DMS 273 (cell line): ENCODE measurements around the gene HS3ST2.
A peak's percentile ranks its signal among the peaks of the same experiment; 100 is the strongest.
"Not testable (repeated sequence)": the region's sequence is repeated elsewhere in the genome, so short reads cannot be mapped to it uniquely, and the experiment has no call there.

Source experiments
- DNase-seq: peaks from one replicate; lab custom pipeline; 2025; ENCODE audit not compliant: unreplicated experiment; lab: John Stamatoyannopoulos, UW

HS3ST2 gene

DNA sequence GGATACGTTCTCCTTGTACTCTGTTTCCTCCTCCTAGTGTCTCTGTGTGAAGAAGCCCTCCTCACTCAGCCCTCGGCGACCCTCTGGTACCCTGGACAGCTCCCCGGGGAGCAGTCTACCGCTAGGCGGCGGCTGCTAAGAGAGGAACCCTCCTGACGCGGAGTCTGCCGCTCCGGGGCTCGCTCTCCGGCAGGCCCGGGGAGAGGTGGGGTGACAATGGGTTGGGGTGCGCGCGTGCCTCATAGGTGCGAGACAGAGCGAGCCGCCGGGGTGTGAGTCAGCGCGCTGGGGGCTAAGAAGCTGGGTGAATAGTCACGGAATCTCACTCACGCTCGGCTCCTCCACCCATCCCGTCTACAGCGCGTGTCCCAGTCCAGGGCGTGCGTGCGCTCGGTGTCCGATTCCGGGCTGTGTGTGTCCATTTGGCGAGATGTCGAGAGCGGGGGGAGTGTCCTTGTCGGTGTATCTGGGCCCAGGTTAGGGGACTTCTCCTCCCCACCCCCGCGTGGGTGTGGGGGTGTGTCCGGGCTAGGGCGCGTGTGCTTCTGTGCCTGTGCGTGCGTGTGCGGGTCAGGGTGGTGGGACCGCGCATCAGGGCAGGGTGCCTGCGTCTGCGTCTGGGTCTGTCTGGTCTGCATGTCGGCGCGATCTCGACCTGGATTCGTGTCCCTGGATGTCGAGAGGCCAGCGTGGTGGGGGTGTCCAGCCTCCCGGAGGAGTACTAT lies 577 bp upstream of the HS3ST2 start:
- DNase-seq = peak; percentile 72

DNA sequence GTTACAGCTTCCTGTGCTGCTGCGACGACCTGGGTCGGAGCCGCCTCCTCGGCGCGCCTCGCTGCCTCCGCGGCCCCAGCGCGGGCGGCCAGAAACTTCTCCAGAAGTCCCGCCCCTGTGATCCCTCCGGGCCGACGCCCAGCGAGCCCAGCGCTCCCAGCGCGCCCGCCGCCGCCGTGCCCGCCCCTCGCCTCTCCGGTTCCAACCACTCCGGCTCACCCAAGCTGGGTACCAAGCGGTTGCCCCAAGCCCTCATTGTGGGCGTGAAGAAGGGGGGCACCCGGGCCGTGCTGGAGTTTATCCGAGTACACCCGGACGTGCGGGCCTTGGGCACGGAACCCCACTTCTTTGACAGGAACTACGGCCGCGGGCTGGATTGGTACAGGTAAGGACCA lies 746 bp downstream of the HS3ST2 start:
- peak; percentile 17 for DNase-seq

DNA sequence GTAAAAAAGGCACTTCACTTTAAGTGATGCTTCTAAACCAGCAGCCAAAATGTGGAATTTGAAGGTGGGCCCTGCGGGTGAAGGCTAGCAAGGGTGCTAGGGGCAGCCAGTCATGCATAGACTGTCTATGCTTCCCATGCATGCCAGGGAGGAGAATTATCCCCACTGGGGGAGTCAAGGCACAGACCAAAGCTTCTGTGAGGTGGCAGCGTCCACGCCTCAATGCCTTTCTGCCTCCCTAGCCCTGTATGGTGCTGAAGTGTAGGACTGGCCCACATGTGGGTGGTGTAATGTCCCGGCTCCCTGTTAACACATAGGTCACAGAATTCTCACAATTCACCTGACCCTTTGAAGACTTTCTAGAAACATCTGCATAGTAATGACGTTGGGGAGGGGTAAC lies 1.9 kb downstream of the HS3ST2 start:
- no peak for DNase-seq

DNA sequence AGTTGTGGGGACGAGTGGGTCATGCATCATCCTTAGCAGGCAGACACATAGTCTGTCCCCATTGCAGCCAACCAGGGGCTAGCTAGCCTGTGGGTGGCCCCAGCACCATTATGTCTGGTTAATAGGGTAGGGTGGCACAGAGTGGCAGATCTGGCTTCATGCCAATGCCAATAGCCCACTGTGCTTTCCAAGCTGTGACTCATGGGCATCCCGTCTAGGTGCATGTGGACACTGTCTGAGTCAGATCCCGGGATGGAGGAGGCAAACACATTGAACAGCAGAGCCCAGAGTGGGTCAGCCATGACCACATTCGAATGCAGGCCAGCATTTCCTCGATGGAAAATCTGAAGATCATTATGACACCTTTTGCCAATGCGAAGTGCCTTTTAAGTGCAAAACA lies 2.5 kb downstream of the HS3ST2 start:
- no peak for DNase-seq

DNA sequence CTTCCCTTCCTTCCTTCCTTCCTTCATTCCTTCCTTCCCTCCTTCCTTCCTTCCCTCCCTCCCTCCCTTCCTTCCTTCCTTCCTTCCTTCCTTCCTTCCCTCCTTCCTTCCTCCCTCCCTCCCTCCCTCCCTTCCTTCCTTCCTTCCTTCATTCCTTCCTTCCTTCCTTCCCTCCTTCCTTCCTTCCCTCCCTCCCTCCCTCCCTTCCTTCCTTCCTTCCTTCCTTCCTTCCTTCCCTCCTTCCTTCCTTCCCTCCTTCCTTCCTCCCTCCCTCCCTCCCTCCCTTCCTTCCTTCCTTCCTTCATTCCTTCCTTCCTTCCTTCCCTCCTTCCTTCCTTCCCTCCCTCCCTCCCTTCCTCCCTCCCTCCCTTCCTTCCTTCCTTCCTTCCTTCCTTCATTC lies 4.8 kb downstream of the HS3ST2 start:
- not testable (repeated sequence) for DNase-seq

DNA sequence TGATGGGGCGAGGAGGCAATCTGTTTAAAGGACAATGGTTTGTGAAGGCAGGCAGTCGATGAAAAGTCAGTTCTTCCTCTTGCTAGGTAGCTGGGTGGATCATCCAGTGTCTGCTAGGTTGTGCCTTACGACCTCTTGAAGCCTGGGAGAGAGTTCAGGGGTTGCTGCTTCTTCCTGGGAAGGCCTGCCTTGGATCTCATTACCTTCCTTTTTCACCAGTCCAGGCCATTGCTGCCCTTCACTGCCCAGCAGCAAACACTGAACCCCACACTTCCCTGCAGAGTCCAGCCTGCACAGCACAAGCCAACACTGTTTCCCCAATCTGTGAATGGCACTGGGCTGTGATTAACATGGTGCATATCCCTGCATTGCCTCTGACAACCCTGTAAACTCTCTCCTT lies 24.7 kb downstream of the HS3ST2 start:
- no peak for DNase-seq

DNA sequence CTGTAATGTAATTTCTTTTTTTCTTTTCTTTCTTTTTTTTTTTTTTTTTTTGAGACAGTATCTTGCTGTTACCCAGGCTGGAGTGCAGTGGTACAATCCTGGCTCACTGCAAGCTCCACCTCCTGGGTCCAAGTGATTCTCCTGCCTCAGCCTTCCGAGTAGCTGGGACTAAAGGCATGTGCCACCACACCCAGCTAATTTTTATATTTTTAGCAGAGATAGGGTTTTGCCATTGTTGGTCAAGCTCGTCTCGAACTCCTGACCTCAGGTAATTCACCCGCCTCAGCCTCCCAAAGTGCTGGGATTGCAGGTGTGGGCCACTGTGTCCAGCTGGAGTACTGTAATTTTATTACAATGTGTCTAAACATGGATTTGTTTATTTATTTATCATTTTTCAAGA lies 28.1 kb downstream of the HS3ST2 start:
- not testable (repeated sequence) for DNase-seq

DNA sequence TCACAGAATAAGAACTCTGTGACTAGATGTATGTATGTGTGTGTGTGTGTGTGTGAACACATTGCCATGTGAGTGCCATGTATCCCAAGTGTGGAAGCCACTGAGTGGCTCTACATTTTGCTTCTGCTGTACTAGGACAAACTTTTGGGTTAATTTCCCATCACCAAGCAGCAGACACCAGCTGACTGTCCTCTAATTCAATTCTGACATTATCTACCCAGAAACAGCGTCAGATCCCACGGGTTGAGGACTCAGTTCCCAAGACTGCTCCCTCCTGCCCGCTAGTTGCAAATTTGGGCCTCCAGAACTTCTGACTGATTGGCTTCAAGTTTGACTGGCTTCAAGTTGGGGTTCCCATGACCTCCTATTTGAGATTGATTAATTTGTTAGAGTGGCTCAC lies 29.2 kb downstream of the HS3ST2 start:
- DNase-seq = no peak

DNA sequence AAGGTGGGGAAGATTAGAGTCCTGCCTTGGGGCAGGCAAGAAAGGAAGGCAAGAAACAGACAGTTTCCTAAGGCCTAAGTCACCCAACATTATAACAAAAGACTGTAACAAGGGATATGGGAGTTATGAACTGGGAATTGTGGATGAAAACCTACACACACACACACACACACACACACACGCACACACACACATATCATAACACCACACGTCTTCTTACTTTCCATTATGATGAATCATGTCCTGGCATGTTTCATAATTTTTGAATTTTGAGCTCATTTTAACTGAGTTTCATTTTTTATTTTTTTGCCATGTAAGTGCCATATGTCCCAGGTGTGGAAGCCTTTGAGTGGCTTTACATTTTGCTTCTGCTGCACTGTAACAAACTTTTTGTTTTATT lies 29.9 kb downstream of the HS3ST2 start:
- no peak for DNase-seq

DNA sequence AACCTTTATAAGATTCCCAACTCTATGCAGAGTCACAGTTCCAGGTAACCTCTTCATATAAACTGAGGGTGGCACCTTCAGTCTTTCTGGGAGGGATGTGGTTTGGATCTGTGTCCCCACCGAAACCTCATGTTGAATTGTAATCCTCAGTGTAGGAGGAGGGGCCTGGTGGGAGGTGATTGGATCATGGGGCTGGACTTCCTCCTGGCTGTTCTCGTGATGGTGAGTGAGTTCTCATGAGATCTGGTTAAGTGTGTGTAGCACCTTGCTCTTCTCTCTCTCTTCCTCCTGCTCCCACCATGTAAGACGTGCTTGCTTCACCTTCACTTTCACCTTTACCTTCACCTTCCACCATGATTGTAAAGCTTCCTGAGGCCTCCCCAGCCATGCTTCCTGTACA lies 30.5 kb downstream of the HS3ST2 start:
- no peak for DNase-seq

DNA sequence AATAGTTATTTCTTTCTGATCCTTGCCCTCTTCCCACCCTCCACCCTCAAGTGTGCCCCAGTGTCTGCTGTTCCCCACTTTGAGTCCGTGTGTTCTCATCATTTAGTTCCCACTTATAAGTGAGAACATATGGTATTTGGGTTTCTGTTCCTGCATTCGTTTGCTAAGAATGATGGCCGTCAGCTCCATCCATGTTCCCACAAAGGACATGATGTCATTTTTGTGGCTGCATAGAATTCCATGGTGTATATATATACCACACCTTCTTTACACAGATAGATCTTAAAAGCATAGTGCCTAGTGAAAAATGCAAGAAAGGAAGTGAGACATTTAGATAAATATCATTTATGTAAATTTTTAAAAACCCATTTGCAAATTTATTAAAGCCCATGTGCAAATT lies 33.1 kb downstream of the HS3ST2 start:
- DNase-seq = no peak

DNA sequence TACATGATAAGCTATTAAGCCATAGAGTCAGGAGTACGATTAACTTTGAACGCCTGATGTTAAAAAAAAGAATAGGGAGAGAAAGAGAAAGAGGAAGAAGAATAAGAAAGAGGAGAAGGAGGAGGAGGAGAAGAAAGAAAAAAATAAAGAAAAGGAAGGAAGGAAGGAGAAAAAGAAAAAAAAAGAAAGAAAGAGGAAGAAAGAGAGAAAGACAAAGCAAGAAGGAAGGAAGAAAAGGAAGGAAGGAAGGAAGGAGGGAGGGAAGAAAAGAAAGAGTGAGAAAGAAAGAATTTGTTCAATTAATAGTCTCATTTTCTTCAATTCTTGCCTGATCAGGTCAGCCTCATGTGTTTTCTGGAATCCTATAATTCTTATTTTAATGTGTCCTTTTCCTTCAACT lies 33.7 kb downstream of the HS3ST2 start:
- DNase-seq = no peak

DNA sequence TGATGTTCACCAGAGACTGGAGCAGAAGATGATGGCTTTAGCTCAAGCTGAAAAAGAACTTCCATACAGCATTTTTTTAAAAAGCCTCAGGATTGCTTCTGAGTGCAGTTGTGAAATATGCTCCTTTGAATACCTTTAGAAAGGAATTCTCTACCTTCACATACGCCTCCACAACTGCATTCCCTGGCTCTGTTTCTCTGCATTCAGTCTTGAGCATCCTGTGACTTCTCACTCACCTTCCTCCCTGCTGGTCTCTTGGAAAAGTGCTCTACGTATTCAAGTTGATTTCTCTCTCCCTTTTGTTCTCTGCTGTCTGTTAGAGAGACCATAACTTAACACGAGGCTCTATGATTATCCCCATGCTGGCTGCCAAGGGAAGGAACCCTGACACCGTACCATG lies 34.5 kb downstream of the HS3ST2 start:
- DNase-seq = no peak

DNA sequence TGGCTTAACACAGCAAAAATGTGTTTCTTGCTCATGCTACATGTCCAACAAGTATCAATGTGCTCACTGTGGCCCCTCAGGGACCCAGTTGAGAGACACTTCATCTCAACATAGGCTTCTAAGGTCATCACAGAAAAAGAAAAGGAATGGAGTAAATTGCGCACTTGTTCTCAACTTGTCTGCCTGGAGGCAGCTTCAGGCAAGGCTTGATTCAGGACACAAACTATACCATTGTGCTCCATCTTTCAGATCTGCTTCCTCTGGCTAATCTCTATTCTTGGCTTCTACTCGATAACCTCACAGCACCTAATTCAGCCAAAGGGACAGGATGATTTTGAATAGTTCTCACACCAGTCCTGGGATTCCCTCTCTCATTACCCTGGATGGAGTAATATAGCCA lies 35.6 kb downstream of the HS3ST2 start:
- DNase-seq = no peak

DNA sequence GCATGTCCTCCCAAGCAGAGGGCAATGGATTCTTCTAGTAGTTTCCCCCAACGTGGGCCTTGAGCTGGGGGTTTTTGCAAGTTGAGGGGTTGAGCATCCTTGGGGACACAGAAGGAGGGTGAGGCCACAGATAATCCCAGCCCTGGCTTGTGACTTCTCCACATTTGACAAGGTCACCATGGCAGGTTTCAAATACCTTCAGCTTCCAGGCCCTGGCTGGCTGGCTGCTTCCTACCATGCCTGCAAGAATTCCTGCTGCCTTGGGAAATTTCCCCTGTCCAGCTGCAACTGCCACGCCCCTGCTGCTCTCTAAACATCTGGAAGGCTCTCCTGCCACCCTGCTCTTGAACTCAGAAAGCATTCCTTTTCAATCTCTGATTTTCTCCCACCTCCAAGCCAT lies 41.3 kb downstream of the HS3ST2 start:
- no peak for DNase-seq

DNA sequence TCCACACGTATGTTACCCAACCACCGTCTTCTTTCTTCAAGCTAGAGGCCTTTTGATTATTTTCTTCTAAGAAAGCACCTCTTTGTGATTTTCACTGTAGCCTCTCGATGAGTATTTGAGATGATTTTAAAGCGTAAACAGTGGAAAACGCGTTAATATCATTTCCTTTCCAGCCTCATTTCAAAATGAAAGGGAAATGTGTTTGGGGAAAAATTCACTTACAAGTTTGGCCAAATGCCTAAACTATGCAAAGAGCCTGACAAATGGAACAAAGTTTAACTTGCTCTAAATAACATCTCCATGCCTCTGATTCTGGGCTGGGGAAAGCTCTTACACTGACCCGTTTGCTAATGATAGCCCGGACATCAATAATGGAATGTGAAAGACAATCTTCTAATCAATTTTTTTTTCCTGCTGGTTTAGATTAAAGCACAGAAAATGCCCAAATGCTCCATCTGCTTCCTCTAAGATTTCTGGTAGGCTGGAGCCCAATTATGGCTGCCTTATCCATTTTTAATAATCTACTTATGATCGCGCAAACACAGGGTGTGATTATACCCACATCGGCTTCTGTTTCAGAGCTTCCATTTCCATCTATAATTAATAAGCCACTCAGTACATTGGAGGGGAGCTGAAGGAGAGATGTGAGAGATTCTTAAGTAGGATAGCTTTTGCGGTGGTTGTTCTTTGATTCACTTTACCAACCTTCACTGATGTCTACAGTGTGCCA lies 43.5 kb downstream of the HS3ST2 start:
- DNase-seq = no peak

DNA sequence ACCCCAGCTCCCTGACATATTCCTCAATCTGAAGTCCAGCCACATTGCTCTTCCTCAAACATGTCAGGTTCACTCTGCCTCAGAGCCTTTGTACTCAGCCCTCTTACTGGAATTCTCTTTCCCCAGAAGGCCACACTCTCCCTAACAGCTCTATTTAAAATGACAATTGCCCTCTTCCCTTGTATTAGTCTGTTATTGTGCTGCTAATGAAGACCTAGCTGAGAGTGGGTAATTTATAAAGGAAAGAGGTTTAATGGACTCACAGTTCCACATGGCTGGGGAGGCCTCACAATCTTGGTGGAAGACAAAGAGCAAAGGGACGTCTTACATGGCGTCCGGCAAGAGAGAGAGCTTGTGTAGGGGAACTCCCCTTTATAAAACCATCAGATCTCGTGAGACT lies 46.0 kb downstream of the HS3ST2 start:
- DNase-seq = no peak

DNA sequence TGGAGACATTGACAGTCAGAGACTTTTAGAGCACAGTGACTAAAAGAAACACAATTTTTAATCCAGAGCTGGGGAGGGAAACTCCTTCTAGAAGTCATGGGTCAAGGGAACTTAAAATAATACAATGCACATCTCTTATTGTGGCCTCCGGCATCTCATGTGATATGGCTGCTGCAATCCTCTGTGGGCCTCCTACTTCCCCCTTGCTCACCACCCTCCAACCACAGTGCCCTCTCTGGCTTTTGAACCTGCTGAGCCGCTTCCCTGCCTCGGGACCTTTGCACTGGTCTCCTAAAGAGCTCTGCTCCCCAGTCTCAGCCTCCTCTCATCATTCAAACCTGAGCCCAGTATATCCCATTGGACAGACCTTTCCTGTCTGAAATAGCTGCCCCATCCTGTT lies 47.6 kb downstream of the HS3ST2 start:
- no peak for DNase-seq

DNA sequence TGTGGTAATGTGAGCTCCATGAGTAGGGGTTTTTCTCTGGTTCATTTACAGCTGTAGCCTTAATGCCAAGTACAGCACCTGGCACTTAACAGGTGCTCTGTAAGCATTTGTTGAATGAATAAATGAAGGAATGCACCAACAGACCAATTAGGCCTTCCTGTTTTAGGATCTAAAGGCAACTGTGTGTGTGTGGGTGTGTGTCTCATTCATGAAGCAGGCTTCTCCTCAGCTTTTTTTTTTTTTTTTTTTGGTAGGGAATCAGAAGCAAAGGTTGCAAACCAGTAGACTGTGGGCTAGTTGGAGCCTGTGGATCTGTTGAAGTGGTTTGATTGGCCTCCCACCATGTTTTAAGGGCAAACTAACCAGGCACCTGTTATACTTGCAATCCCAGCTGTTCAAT lies 48.1 kb downstream of the HS3ST2 start:
- no peak for DNase-seq

DNA sequence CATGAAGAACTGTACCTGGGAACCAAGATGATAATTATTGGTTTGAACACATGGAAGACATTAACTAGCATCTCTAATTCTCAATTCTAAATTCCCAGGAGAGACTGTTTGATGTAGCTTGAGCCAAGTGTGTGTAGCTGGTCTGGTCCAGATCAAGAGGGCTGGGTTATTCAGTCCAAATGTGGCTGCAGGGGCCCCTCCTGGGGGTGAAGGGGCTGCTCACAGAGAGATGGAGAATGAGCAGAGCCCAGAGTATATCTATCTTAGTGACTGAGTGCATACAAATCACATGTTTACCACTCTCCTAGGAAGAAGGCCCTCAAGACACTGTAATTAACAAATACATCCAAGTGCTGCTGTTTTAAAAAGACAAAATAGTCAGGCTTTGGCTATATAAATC lies 50.4 kb downstream of the HS3ST2 start:
- no peak for DNase-seq

DNA sequence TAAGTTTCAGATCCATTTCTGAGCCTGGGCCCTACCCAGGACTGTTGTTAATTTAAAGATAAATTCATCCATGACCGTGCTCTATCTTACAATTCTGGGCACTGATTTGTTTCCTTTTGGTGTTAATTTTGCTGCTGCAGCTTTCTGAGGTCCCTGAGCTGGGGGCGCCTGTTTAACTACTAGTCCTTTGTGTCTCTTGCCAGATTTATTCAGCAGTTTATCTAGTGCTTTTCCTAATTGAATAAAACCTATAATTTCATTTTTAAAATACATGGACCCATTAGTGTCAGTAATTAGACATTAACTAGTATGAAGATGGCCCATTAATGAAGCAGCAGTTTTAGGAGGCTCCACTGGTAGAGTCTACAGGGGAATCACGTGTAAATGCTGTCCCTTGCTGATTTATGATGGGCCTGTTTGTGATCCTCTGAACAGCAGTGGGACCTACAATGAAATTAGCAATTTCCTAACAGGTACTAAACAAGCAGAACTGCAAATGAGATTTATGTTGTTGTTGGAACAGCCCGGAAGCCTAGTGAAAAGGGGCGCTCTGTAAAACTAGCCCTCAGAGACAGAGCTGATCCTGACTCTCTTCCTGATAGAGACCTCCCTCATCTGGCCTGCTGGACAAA lies 54.7 kb downstream of the HS3ST2 start:
- DNase-seq = no peak

DNA sequence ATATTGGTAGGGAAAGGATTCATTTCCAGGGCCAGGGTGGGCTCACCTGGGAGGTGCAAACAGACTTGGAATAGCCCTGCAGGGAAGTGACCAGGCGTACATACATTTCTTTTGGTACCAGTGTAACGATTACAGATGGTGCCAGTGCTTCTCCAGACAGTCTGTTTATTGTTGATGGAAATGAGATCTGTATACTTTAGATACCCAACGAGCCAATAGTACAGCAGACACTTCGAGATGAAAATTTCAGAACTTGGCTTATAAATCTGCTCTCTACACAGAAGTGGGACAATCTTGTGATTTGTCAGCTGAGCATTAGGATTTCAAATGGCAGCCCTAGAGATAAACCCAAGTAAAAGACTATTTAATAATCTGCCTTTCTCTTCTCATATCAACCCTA lies 57.9 kb downstream of the HS3ST2 start:
- no peak for DNase-seq
